HepG2 (cell line): ENCODE data around the gene CCR2. TPM values are rescaled to one million over a fixed set of nuclear protein-coding genes. Genes with fewer than 3 reads are reported as not detected.

ENCODE experiments used
- polyA plus RNA-seq, 8 experiments: library from polyadenylated mRNA; depleted of rRNA in 3 of 8; stranded (reverse) in 7 of 8; unstranded in 1 of 8; fragments of >200 nt; fragmentation: Illumina TruSeq in 4 of 8; extraction: Trizol in 4 of 8; gene quantifications; 2 replicates each; pipeline versions ENCODE4 v1.2.1 to v1.2.3, GENCODE V29; 2011 to 2016; ENCODE audit warnings: low read depth in 4 of 8, missing spikeins in 1 of 8, mixed read lengths in 1 of 8; ENCODE audit not compliant: insufficient read depth in 1 of 8
- total RNA-seq, 5 experiments: library from RNA; depleted of rRNA; stranded (reverse); fragments of >200 nt; fragmentation: Illumina TruSeq; extraction: Trizol; gene quantifications; 2 replicates each; pipeline ENCODE4 v1.2.3, GENCODE V29; 2016; ENCODE audit warnings: low read depth in 1 of 5

Gene CCR2
- total and polyA plus RNA-seq, 2 of the 13 experiments (the other 11 are each of a cell fraction or from before 2014, with no cell fraction given), result not detected

Other genes with a start within 250 kb of the CCR2 start
- not detected in 2 replicates for gene CCR1, start 145.8 kb upstream of the CCR2 start, total RNA-seq (2016; rRNA removed; fragmentation: Illumina TruSeq; extraction: Trizol)
- gene CCR1, start 145.8 kb upstream of the CCR2 start, polyA plus RNA-seq (2011; rRNA removed), result not detected in 2 replicates
- not detected in 2 replicates for gene CCR3, start 111.7 kb upstream of the CCR2 start, total RNA-seq (2016; rRNA removed; fragmentation: Illumina TruSeq; extraction: Trizol)
- gene CCR3, start 111.7 kb upstream of the CCR2 start, polyA plus RNA-seq (2011; rRNA removed), result not detected in 2 replicates
- not detected in 2 replicates for gene CCR5, start 16.8 kb downstream of the CCR2 start, total RNA-seq (2016; rRNA removed; fragmentation: Illumina TruSeq; extraction: Trizol)
- gene CCR5, start 16.8 kb downstream of the CCR2 start, polyA plus RNA-seq (2011; rRNA removed), result not detected in 2 replicates
- gene CCRL2, start 53.1 kb downstream of the CCR2 start, total RNA-seq (2016; rRNA removed; fragmentation: Illumina TruSeq; extraction: Trizol), result not detected in 2 replicates
- not detected in 2 replicates for gene CCRL2, start 53.1 kb downstream of the CCR2 start, polyA plus RNA-seq (2011; rRNA removed)
- not detected in 2 replicates for gene LTF, start 110.8 kb downstream of the CCR2 start, total RNA-seq (2016; rRNA removed; fragmentation: Illumina TruSeq; extraction: Trizol)
- gene LTF, start 110.8 kb downstream of the CCR2 start, polyA plus RNA-seq (2011; rRNA removed), result not detected in 2 replicates
- 0.09 TPM in 1 of 2 replicates, not detected in the other for gene RTP3, start 143.9 kb downstream of the CCR2 start, total RNA-seq (2016; rRNA removed; fragmentation: Illumina TruSeq; extraction: Trizol)
- not detected in 2 replicates for gene RTP3, start 143.9 kb downstream of the CCR2 start, polyA plus RNA-seq (2011; rRNA removed)
- gene LRRC2, start 212.2 kb downstream of the CCR2 start, total RNA-seq (2016; rRNA removed; fragmentation: Illumina TruSeq; extraction: Trizol), result 0.27 and 0.48 TPM in 2 replicates
- gene LRRC2, start 212.2 kb downstream of the CCR2 start, polyA plus RNA-seq (2011; rRNA removed), result 0.51 and 0.58 TPM in 2 replicates